Measurements from ENCODE around the gene SEZ6. TPM values are rescaled to one million over a fixed set of nuclear protein-coding genes. Genes with fewer than 3 reads are reported as not detected.
A peak's percentile ranks its signal among the peaks of the same experiment; 100 is the strongest.

SEZ6 gene
- total RNA-seq, 2 donors from 2014 or later = 0.43 TPM; not detected in 1

DNA sequence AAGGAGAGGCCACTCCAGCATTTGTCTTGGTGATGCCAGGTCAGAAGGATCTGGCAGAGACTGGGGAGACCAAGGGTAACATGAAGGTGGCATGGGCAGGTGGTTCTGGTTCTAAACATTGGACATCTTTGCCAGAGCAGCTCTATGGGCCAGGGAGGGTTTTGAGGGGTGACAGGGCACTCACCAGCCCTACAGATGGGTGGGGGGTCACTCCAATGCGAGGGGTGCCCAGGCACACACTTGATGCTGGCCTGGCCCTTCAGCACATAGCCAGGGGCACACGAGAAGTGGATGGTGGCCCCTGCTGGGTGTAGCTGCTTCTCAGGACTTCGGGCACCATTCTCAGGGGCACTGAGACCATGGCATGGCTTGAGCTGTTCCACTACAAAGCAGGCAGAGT is 49.0 kb downstream of the SEZ6 start:
- H3K9me3 Mint-ChIP-seq = no peaks in the 10 kb centered on the region
- peak overlapping the region in 1 of 2 donors; percentile 44 for H3K27ac Mint-ChIP-seq
- no peak for ATAC-seq
- no peaks in the 10 kb centered on the region for H3K36me3 Mint-ChIP-seq
- DNase-seq (ENCODE audit: low spot score in 2 of 2) = peak in 1 of 2 donors; percentile 53

DNA sequence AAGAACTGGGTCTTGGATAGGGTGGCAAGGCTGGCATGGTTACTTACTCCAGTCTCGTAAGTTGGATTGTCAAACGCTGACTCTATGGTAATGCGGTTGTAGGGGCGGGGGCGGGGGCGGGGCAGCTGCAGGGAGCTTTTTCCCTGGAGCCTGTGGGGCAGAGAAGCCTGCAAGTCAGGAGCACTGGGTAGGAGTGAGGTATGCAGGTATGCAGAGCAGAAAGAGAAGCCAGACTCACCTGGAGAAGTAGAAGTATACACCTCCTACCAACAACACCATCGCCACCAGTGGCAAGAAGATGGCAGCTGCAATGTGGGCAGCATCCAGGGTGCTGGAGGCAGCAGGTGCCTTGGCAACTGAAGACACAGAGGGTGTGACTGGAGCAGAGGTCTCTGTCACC is 49.7 kb downstream of the SEZ6 start:
- Mint-ChIP-seq H3K9me3 (no peaks in the 10 kb centered on the region), H3K36me3 (no peaks in the 10 kb centered on the region), H3K27ac (no peak overlapping the region)
- ATAC-seq (no peak), DNase-seq (ENCODE audit: low spot score in 2 of 2) (peak in 1 of 2 donors; percentile 53)

DNA sequence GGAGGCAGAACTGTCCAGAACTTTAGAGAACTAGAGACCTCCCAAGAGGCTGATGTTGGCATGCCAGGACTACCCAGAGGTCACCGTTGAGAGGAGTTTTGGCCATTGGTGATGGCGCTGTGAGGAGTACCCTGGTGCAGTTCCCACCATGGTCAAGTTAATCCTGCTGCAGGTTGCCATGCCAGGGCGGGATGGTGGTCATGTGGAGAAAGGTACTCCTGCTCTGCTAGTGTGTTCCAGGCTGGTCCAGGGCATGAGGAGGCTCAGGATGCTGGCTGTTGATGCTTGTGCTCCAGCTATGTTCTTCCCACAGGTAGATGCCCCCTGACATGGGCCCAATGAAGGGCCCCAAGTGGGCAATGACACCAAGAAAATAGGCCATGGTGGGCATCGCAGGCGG is 50.4 kb downstream of the SEZ6 start:
- Mint-ChIP-seq H3K27ac (no peak overlapping the region), H3K36me3 (peaks cover 4% of the 10 kb centered on the region in 2 donors), H3K9me3 (no peaks in the 10 kb centered on the region)
- ATAC-seq (no peak), DNase-seq (ENCODE audit: low spot score in 2 of 2) (peak in 1 of 2 donors; percentile 54)

DNA sequence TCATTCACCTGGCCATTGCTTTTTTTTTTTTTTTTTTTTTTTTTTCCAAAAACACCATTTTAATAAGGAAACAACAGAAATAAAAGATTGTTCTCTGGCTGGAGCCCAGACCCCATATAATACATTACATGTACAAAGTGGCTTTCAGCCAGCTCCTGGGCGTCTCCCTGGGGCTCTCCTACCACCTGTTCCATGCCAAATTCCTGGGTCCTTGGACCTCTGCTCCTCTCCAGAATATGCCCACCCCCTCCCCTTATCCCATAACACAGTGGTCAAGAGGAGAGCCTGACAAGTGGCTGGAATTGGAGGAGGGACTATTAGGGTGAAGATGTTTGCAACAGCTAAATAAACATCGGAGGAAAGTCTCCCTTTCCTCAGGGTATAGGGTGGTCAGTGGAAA is 50.9 kb downstream of the SEZ6 start:
- Mint-ChIP-seq H3K27ac (no peak overlapping the region), H3K36me3 (peaks cover 5 to 6% of the 10 kb centered on the region in 2 donors), H3K9me3 (no peaks in the 10 kb centered on the region)
- DNase-seq (ENCODE audit: low spot score in 2 of 2) (no peak), ATAC-seq (no peak)

DNA sequence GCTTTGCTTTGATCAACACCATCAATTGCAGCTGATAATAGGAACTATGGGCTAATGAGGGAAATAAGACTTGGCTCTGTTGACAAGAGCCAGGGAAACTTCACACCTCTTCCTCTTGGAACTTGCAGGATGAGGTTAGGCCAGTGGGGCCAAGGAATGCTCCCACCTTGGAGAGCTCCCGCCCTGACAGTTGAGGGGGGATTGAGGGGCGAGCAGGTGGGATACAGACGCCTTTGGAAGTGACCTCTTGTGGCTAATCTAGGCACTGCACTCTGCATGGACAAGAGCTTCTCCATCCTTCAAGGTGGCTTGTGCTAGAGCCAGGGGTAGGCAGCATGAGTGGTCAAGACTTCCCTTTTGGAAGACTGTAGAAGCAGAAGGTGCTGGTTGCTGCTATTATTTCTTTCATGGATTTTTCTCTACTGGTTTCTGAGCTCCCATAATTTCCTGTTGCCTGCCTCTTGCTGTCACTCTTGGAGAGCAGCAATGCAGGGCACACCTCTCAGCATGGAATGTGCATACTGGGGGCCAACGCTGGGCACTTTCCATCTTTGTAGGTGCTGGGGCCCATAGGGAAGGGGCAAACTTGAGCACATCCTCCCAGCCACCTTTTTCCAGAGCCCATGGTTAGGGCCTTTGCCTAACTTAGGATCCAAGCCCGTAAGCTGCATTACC is 52.3 kb downstream of the SEZ6 start:
- Mint-ChIP-seq H3K27ac (no peak overlapping the region), H3K9me3 (no peaks in the 10 kb centered on the region), H3K36me3 (peaks cover 15 to 17% of the 10 kb centered on the region in 2 donors)
- DNase-seq (ENCODE audit: low spot score in 2 of 2) = peak; percentile 50 to 65
- no peak for ATAC-seq

DNA sequence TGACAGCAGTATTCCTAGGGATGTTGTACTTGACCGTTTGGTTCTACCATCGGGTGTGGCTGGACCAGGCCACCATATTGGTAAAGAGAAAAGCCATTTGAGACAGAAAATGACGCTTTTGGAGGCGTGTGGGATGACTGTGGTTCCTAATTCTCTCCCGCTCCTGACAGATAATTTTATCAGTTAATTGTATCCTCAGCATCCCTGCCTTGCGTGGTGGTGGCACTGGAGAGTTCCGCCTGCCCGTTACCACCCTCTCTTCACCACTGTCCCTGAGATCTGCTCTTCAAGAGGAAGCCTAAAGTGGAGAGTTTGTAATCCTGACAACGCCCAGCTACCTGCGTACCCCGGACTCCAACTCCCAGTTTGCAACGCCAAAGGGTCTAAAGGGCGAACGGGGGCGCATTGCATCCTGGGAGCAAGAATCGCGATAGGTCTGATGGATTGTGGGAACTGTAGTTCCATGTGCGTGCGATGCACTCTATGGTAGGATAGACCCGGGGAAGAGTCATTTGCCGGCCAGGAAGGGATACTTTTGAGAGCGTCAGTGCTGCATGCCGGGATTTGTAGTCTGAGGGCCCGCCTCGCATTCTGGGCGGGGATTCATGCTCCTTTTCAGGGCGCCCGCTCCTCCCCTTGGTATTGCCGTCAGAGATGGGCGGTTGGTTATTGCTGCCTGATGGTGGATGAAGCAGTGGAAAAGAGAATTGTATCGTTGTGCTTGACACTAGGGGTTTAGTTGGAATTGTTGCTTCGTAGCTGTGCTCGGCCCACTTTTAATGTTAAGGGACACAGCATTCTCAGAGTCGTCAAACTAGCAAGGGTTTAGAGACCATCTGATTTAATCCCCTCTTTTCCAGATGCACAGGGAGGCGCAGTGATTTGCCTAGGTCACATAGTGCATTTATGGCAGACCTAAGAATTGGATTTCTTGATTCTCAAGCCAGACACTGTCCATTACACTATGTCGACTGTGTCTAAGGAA is 53.5 kb downstream of the SEZ6 start:
- ATAC-seq (peak; percentile 82), DNase-seq (ENCODE audit: low spot score in 2 of 2) (peak; percentile 88 to 93)
- H3K9me3 Mint-ChIP-seq = no peaks in the 10 kb centered on the region
- H3K27ac Mint-ChIP-seq = no peak overlapping the region
- H3K36me3 Mint-ChIP-seq = peaks cover 24 to 25% of the 10 kb centered on the region in 2 donors

DNA sequence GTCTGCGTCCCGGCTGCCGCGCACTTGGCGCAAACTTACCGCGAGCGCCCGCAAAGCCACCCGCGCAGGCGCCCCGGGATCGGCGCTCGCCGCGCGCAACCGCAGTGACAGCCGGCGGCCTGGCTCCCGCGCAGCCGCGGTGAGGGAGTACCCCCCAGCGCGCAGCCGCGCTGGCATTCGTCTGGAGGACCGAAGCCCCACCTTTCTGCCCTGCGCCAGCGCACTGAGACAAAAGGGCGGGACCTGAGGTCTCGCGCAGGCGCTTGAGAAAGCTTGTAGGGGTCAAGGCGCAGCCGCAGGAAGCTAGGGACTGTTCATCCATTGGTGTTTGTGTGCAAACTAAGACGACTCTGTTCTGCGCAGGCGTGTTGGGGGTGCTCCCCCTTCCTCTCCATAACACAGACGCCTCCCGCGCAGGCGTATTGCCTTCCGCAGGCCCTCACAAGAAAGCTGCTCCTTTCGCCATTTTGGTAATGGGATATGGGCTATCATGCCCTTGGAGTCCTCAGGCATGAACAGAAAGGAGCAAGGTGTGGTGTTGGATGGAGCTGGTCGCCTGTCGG is 54.3 kb downstream of the SEZ6 start, which contains the start of gene PHF12:
PHF12 (minus strand) TSS at position 91 of the 563 bp plus-strand sequence. CDS start 558 bp downstream, outside the sequence.
- ATAC-seq (peak; percentile 74 to 77), DNase-seq (ENCODE audit: low spot score in 2 of 2) (peak; percentile 98 to 100)
- peak within 1 kb of the TSS; percentile 87 to 92 for H3K27ac Mint-ChIP-seq
- H3K36me3 Mint-ChIP-seq = peaks cover 24 to 25% of the 10 kb centered on the region in 2 donors
- H3K9me3 Mint-ChIP-seq = no peaks in the 10 kb centered on the region

DNA sequence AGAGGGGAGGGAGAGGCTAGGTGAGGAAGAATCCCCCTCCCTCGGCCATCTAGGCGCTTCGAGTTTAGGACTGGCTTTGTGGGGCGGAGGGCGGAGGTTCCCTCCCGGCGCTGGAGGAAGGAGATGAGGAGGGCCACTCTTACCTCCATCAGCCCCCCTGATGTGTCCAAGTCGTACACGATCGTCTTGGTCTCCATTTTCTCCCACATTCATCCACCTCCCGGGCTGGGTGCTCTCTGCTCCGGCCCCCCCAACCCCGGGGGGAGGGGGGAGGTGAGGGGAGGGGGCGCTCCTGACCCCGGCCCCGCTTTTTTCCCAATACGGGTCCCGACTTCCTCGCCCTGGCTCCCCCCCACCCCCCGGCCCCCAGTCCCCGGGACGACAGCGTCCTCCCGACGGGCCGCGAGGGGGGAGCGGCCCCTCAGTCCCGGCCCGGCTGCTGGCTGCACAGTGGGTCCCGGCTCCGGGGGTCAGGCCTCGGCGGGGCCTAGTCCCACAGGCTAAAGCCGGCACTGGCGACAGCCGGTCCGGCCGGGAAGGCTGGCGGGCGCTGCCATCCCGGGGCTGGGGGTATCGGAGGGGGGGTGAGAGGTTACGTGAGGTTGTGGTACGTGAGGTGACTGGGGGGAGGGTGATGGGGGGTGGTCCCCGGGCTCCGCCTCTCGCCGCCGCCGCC is 54.9 kb downstream of the SEZ6 start:
- ATAC-seq (no peak), DNase-seq (ENCODE audit: low spot score in 2 of 2) (no peak)
- Mint-ChIP-seq H3K9me3 (no peaks in the 10 kb centered on the region), H3K27ac (peak overlapping the region; percentile 87 to 92), H3K36me3 (peaks cover 24 to 30% of the 10 kb centered on the region in 2 donors)

DNA sequence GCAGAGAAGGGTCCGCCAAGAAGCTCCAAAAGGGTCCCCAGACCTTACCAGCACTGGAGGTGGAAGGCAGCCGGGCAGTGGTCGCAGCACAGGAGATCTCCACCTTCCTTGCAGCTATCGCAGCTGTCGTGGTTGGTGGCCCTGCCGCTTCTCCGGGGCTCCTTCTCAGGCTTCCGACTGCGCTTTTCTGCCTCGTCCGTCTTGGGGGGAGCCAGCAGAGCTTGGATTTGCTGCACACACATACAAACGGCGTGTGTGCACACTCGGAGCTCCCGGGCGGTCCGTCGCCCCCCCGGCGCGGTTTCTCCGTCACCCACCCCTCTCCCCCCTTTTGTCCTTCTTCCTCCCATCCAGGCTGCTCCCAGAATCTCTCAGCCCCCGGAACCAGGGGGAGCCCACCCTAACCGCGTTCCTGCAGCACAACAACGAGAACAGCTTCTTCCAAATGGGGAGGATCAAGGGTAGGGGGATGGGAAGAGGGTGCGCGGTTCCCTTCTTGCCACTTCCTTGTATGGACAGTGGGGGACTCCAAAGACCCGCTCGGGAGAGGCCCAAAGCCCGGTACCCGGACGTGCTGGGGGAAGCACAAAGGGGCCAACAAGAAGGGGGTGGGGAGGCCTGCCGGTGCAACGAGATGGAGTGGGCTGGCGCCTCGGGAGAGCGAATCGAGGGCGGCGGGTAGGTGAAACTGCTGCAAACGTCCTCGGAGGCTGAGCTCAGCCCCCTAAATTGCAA is 55.6 kb downstream of the SEZ6 start:
- ATAC-seq (no peak), DNase-seq (ENCODE audit: low spot score in 2 of 2) (peak; percentile 56 to 68)
- Mint-ChIP-seq H3K27ac (peak overlapping the region; percentile 87 to 92), H3K36me3 (peaks cover 24 to 37% of the 10 kb centered on the region in 2 donors), H3K9me3 (no peaks in the 10 kb centered on the region)

DNA sequence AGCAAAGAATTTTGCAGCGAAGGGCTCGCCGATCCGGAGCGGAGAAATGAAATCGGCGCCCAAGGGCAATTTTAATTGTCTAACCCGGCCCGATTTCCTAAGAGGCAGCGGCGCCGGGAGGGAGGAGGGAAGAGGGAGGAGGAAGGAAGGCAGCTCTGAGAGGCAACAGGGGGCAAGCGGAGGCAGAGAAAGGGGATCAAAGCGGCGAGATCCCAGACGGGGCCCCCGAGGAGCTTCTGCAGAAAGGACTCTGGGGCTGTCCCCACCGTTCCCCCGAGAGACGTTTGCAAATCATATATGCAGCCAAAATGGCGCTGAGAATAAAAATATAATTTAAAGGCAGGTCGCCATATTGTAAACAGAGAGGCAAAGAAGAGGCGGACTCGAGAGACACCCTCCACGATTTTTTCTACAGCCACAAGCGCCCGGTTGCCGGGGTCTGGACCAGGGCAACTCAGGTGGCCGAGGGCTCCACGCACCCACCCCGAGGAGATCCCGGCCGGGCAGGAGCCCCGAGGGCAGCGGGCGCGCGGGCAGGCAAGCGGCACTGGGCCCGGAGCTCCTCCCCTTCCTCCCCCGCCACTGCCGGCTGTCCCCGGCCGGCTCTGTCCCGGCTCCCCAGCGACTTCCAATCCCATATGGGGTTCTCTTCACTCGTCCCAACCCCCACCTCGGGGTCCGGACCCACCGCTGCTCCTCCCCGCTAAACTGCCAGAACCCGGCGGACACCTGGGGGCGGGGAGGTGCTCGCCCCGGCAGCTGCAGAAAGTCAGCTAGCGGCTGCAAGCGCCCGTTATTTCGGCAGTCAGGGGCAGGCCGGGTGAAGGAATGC is 56.4 kb downstream of the SEZ6 start:
- peaks cover 24 to 44% of the 10 kb centered on the region in 2 donors for H3K36me3 Mint-ChIP-seq
- peak overlapping the region; percentile 83 to 87 for H3K27ac Mint-ChIP-seq
- DNase-seq (ENCODE audit: low spot score in 2 of 2) = peak; percentile 62 to 76
- H3K9me3 Mint-ChIP-seq = no peaks in the 10 kb centered on the region
- ATAC-seq = peak in 1 of 2 donors; percentile 6

DNA sequence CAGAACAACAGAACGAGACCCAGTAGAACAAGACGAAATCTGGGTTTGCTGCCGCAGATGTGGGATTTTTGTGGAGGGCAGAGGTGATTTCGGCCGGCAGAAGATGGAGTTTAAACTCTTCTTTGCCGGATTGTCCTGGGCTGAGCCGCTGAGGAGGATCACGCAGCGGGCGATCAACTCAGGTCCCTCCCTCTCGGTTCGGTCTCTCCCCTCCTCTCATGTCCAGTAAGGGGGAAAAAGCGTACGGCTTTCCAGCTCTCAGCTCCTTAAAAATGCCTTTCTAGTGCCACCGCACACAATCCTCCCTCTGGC is 57.0 kb downstream of the SEZ6 start:
- ATAC-seq = no peak
- H3K27ac Mint-ChIP-seq = peak overlapping the region; percentile 83 to 87
- peaks cover 24 to 50% of the 10 kb centered on the region in 2 donors for H3K36me3 Mint-ChIP-seq
- no peak for DNase-seq (ENCODE audit: low spot score in 2 of 2)
- no peaks in the 10 kb centered on the region for H3K9me3 Mint-ChIP-seq

DNA sequence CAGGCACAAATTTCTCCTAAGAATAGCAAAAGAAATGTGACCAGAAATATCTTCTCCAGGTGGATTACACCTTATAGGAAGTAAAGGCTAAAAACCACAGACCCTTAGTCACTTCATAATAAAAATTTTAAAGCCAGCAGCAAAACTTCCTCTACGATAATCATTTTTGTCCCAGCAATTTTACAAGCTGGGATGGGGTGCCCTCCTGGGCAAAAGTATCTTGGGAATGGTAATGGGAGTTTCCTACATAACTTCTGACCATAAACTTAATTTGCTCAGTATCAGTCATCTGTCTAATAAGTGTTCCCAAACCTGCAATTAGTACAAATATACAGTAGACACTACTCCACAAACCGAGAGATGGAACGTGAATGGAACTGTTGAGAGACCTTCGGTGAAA is 57.5 kb downstream of the SEZ6 start:
- ATAC-seq (no peak), DNase-seq (ENCODE audit: low spot score in 2 of 2) (no peak)
- Mint-ChIP-seq H3K27ac (peak overlapping the region; percentile 83 to 87), H3K9me3 (no peaks in the 10 kb centered on the region), H3K36me3 (peaks cover 24 to 55% of the 10 kb centered on the region in 2 donors)

DNA sequence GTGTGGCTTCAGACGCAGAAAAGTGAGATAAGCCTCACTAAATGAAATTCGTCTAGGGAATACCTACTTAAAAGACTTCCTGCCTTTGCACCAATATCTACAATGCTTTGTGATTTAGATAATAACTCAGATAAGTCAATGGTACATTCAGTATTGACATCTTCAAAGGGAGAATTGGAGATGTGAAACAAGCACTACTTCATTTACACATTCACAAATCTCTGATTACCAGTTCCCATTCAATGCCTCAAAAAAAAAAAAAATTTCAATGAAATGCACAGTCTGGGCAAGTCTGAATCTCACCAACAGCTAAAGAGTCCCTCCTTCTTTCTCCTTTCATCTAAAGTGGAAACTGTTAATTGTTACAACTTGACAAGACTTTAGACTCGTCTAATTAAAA is 58.2 kb downstream of the SEZ6 start:
- Mint-ChIP-seq H3K36me3 (peaks cover 24 to 58% of the 10 kb centered on the region in 2 donors), H3K27ac (peak overlapping the region; percentile 50 to 87), H3K9me3 (no peaks in the 10 kb centered on the region)
- DNase-seq (ENCODE audit: low spot score in 2 of 2) (no peak), ATAC-seq (no peak)

DNA sequence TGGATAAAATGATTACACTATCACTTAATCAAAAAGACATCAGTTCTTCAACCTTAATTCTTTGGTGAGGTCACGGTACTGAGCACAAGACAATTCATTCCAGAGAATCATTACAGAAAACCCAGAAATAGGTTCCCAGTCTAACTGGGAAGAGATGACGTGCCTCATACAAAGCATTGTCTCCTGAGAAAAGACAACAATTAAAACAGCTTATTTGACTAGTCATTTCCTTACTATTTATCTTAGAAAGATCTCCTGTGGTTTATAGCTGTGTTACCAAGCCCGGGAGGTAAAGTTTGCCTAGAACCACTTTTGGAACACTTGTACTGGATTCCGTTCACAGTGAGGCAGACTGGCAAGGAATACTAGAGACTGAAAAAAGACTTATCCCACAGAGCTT is 59.6 kb downstream of the SEZ6 start:
- no peaks in the 10 kb centered on the region for H3K9me3 Mint-ChIP-seq
- ATAC-seq (peak; percentile 3 to 7), DNase-seq (ENCODE audit: low spot score in 2 of 2) (no peak)
- H3K36me3 Mint-ChIP-seq = peaks cover 24 to 67% of the 10 kb centered on the region in 2 donors
- peak overlapping the region in 1 of 2 donors; percentile 81 for H3K27ac Mint-ChIP-seq
